ENCODE data around the gene CR1L.
"Not testable (repeated sequence)": the region's sequence is repeated elsewhere in the genome, so short reads cannot be mapped to it uniquely, and the experiment has no call there.

The CR1L gene

GRCh38 chr1:207670997-207671396 lies 26.1 kb downstream of the CR1L start:
- DNase-seq (ENCODE audit: low spot score) = no peak
- in situ Hi-C loops (cut with MboI; ENCODE audit: low pct_unique_long_range_greater_than_20kb, low sequenced_read_pairs, unreplicated experiment) = no loop called here
- no peak for TF ChIP-seq CTCF (IDR thresholded peaks at IDR 0.05; ENCODE audit: extremely low read depth, insufficient read depth, missing control alignments)

GRCh38 chr1:207672522-207673130 lies 27.7 kb downstream of the CR1L start:
- in situ Hi-C loops (cut with MboI; ENCODE audit: low pct_unique_long_range_greater_than_20kb, low sequenced_read_pairs, unreplicated experiment) = no loop called here
- peak; percentile 44 for DNase-seq (ENCODE audit: low spot score)
- peak; percentile 72 for TF ChIP-seq CTCF (IDR thresholded peaks at IDR 0.05; ENCODE audit: extremely low read depth, insufficient read depth, missing control alignments)

- in situ Hi-C loops (cut with MboI; ENCODE audit: low pct_unique_long_range_greater_than_20kb, low sequenced_read_pairs, unreplicated experiment) = no loop called here
- TF ChIP-seq CTCF (IDR thresholded peaks at IDR 0.05; ENCODE audit: extremely low read depth, insufficient read depth, missing control alignments) = no peak
- DNase-seq (ENCODE audit: low spot score) = no peak
Observed at GRCh38 chr1:207673399-207673798, 28.5 kb downstream of the CR1L start.

GRCh38 chr1:207676153-207676552 lies 31.2 kb downstream of the CR1L start:
- DNase-seq (ENCODE audit: low spot score) = no peak
- in situ Hi-C loops (cut with MboI; ENCODE audit: low pct_unique_long_range_greater_than_20kb, low sequenced_read_pairs, unreplicated experiment) = no loop called here
- TF ChIP-seq CTCF (IDR thresholded peaks at IDR 0.05; ENCODE audit: extremely low read depth, insufficient read depth, missing control alignments) = no peak

- DNase-seq (ENCODE audit: low spot score); in situ Hi-C loops (cut with MboI; ENCODE audit: low pct_unique_long_range_greater_than_20kb, low sequenced_read_pairs, unreplicated experiment): not testable (repeated sequence)
Observed at GRCh38 chr1:207680590-207681388, 35.9 kb downstream of the CR1L start.

- DNase-seq (ENCODE audit: low spot score); in situ Hi-C loops (cut with MboI; ENCODE audit: low pct_unique_long_range_greater_than_20kb, low sequenced_read_pairs, unreplicated experiment): not testable (repeated sequence)
Observed at GRCh38 chr1:207682872-207683434, 38.0 kb downstream of the CR1L start.

GRCh38 chr1:207690551-207690950 lies 45.6 kb downstream of the CR1L start:
- in situ Hi-C loops (cut with MboI; ENCODE audit: low pct_unique_long_range_greater_than_20kb, low sequenced_read_pairs, unreplicated experiment); DNase-seq (ENCODE audit: low spot score): not testable (repeated sequence)

GRCh38 chr1:207691010-207691409 lies 46.1 kb downstream of the CR1L start:
- TF ChIP-seq CTCF (IDR thresholded peaks at IDR 0.05; ENCODE audit: extremely low read depth, insufficient read depth, missing control alignments) = no peak
- no peak for DNase-seq (ENCODE audit: low spot score)
- in situ Hi-C loops (cut with MboI; ENCODE audit: low pct_unique_long_range_greater_than_20kb, low sequenced_read_pairs, unreplicated experiment) = no loop called here
